Tibial nerve (tissue), 3 donors: ENCODE results near the gene BRD3OS.

Experiments
- POLR2A ChIP-seq, 2 donors: fragments of 450-650 bp; IDR thresholded peaks; one replicate each; pipeline ENCODE4 v1.6.1; 2017; ENCODE audit warnings: antibody characterized with exemption in 2 of 2, mild to moderate bottlenecking in 2 of 2, moderate library complexity in 2 of 2
- TF ChIP-seq, protein P1 (sequence below), 5 experiments: fragments of 200-600 bp in 3 of 5; fragments of 450-650 bp in 2 of 5; sonication (generic) in 3 of 5; IDR thresholded peaks; one replicate each; pipeline ENCODE4 v1.5.1; 2016 to 2019; ENCODE audit warnings: antibody characterized with exemption in 5 of 5, mild to moderate bottlenecking in 3 of 5, moderate library complexity in 2 of 5

GRCh38 chr9:134055981-134056461, 30.7 kb downstream of the BRD3OS start:
- no peak for TF ChIP-seq POLR2A (IDR thresholded peaks at IDR 0.05)
- TF ChIP-seq, protein P1, sequence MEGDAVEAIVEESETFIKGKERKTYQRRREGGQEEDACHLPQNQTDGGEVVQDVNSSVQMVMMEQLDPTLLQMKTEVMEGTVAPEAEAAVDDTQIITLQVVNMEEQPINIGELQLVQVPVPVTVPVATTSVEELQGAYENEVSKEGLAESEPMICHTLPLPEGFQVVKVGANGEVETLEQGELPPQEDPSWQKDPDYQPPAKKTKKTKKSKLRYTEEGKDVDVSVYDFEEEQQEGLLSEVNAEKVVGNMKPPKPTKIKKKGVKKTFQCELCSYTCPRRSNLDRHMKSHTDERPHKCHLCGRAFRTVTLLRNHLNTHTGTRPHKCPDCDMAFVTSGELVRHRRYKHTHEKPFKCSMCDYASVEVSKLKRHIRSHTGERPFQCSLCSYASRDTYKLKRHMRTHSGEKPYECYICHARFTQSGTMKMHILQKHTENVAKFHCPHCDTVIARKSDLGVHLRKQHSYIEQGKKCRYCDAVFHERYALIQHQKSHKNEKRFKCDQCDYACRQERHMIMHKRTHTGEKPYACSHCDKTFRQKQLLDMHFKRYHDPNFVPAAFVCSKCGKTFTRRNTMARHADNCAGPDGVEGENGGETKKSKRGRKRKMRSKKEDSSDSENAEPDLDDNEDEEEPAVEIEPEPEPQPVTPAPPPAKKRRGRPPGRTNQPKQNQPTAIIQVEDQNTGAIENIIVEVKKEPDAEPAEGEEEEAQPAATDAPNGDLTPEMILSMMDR (IDR thresholded peaks at IDR 0.05), result no peak
